GM23248 (cell line): Measurements from ENCODE around the gene HTR4. TPM values are rescaled to one million over a fixed set of nuclear protein-coding genes. Genes with fewer than 3 reads are reported as not detected.

Experiments
- DNase-seq: peaks from one replicate; pipeline ENCODE4 v3.0.0-alpha.2; 2015
- H2AFZ ChIP-seq: fragments of 200-600 bp; sonication (generic); 2 replicates; pipeline ENCODE4 v1.6.1; 2016; ENCODE audit warnings: antibody characterized with exemption
- H3F3A ChIP-seq: fragments of 200-600 bp; sonication (generic); 2 replicates; pipeline ENCODE4 v1.6.1; 2016; ENCODE audit warnings: mild to moderate bottlenecking, antibody characterized with exemption, mixed run types; ENCODE audit not compliant: insufficient read depth
- H3K27ac ChIP-seq: fragments of 200-600 bp; sonication (generic); 2 replicates; pipeline ENCODE4 v1.5.1; 2016; ENCODE audit warnings: mild to moderate bottlenecking
- H3K27me3 ChIP-seq: fragments of 200-600 bp; sonication (generic); replicated peaks from 2 replicates; pipeline ENCODE4 v1.6.1; 2016; ENCODE audit warnings: mild to moderate bottlenecking; ENCODE audit not compliant: insufficient read depth
- H3K36me3 ChIP-seq: fragments of 200-600 bp; sonication (generic); 2 replicates; pipeline ENCODE4 v1.6.1; 2016; ENCODE audit warnings: low read depth, mild to moderate bottlenecking
- H3K4me1 ChIP-seq: fragments of 200-600 bp; sonication (generic); 2 replicates; pipeline ENCODE4 v1.6.1; 2016; ENCODE audit warnings: mild to moderate bottlenecking; ENCODE audit not compliant: insufficient read depth
- H3K4me2 ChIP-seq: fragments of 200-600 bp; sonication (generic); one replicate; pipeline ENCODE4 v1.6.1; 2016; ENCODE audit warnings: mild to moderate bottlenecking; ENCODE audit not compliant: unreplicated experiment
- H3K4me3 ChIP-seq: fragments of 200-600 bp; sonication (generic); 2 replicates; pipeline ENCODE4 v1.5.1; 2016; ENCODE audit warnings: mild to moderate bottlenecking
- H3K79me2 ChIP-seq: fragments of 200-600 bp; sonication (generic); 2 replicates; pipeline ENCODE4 v1.6.1; 2016; ENCODE audit warnings: mild to moderate bottlenecking; ENCODE audit not compliant: insufficient read depth
- H3K9ac ChIP-seq: fragments of 200-600 bp; sonication (generic); 2 replicates; pipeline ENCODE4 v1.6.1; 2016; ENCODE audit warnings: mild to moderate bottlenecking
- H3K9me2 ChIP-seq: fragments of 200-600 bp; sonication (generic); 2 replicates; pipeline ENCODE4 v1.6.1; 2016; ENCODE audit warnings: mixed run types, mild to moderate bottlenecking, moderate library complexity; ENCODE audit not compliant: insufficient read depth
- H3K9me3 ChIP-seq: fragments of 200-600 bp; sonication (generic); one replicate; pipeline ENCODE4 v1.6.1; 2017; ENCODE audit warnings: low read depth
- H4K20me1 ChIP-seq: fragments of 200-600 bp; sonication (generic); 2 replicates; pipeline ENCODE4 v1.6.0; 2016; ENCODE audit not compliant: insufficient read depth
- EZH2 ChIP-seq: fragments of 200-600 bp; sonication (generic); IDR thresholded peaks from 2 replicates; pipeline ENCODE4 v1.6.1; 2018; ENCODE audit warnings: antibody characterized with exemption, mild to moderate bottlenecking; ENCODE audit not compliant: insufficient read depth, poor library complexity, severe bottlenecking
- EZH2phosphoT487 ChIP-seq: fragments of 200-600 bp; sonication (generic); IDR thresholded peaks from 2 replicates; pipeline ENCODE4 v1.6.1; 2018; ENCODE audit warnings: antibody characterized with exemption, moderate library complexity, mild to moderate bottlenecking, low read depth; ENCODE audit not compliant: insufficient read depth
- WGBS, 2 experiments: methylation state at CpG; one replicate each; pipeline ENCODE4 v1.1.6; 2015 to 2017; ENCODE audit warnings: low lambda C conversion rate in 2 of 2, low coverage in 1 of 2; ENCODE audit errors: missing lambda C conversion rate in 2 of 2; 5-methylcytosine and 5-hydroxymethylcytosine counted together
- in situ Hi-C: fragments of 300-500 bp; cut with MboI; formaldehyde crosslinking; loops from 2 replicates; pipeline ENCODE4 v1.15.0; 2020
- polyA plus RNA-seq: library from polyadenylated mRNA; unstranded; fragments of >200 nt; fragmentation: Nextera tagmentation; extraction: Ambion mirVana; gene quantifications from 2 replicates; pipeline ENCODE4 v1.2.1, GENCODE V29; 2016
- total RNA-seq: library from RNA; depleted of rRNA; stranded (reverse); fragments of >200 nt; shearing (Covaris generic); gene quantifications from 2 replicates; pipeline ENCODE4 v1.2.3, GENCODE V29; 2014

The HTR4 gene
- total and polyA plus RNA-seq, 2 experiments from 2014 or later: not detected

GRCh38 chr5:148507648-148508047, 146.7 kb downstream of the HTR4 start:
- Histone ChIP-seq H3K9ac (no peak overlapping the region), H2AFZ (no peak overlapping the region), H3K27ac (no peak overlapping the region), H3K9me2 (no peaks in the 10 kb centered on the region), H3K4me3 (no peak overlapping the region), H3K79me2 (no peaks in the 10 kb centered on the region), H3F3A (no peaks in the 10 kb centered on the region), H3K36me3 (no peaks in the 10 kb centered on the region), H4K20me1 (no peaks in the 10 kb centered on the region), H3K4me1 (no peaks in the 10 kb centered on the region), H3K27me3 (no peaks in the 10 kb centered on the region), H3K9me3 (no peaks in the 10 kb centered on the region), H3K4me2 (no peak overlapping the region)
- DNase-seq: no peak
- WGBS, 2 experiments: 36 to 40% methylated on average over 3 of the region's 3 CpGs
- TF ChIP-seq EZH2phosphoT487: no peak
- TF ChIP-seq EZH2: no peak
- in situ Hi-C loops: no loop called here

- no peak overlapping the region for H2AFZ ChIP-seq
- no peaks in the 10 kb centered on the region for H3K36me3 ChIP-seq
- 18 to 19% methylated on average over 1 of the region's 1 CpG for WGBS, 2 experiments
- no peak overlapping the region for H3K4me3 ChIP-seq
- no peaks in the 10 kb centered on the region for H4K20me1 ChIP-seq
- H3K79me2 ChIP-seq: no peaks in the 10 kb centered on the region
- no peaks in the 10 kb centered on the region for H3F3A ChIP-seq
- TF ChIP-seq EZH2 (no peak), EZH2phosphoT487 (no peak)
- H3K27me3 ChIP-seq: no peaks in the 10 kb centered on the region; the same call in 1 of the 2 replicates
- H3K4me2 ChIP-seq: no peak overlapping the region
- no peak overlapping the region for H3K9ac ChIP-seq
- no peaks in the 10 kb centered on the region for H3K9me3 ChIP-seq
- in situ Hi-C loops: no loop called here
- H3K4me1 ChIP-seq: no peaks in the 10 kb centered on the region
- no peak overlapping the region for H3K27ac ChIP-seq
- H3K9me2 ChIP-seq: no peaks in the 10 kb centered on the region
- DNase-seq: no peak
Measured at GRCh38 chr5:148499452-148499851, 154.9 kb downstream of the HTR4 start.

- Histone ChIP-seq H3K27ac (no peak overlapping the region), H3F3A (no peaks in the 10 kb centered on the region), H3K4me3 (no peak overlapping the region), H2AFZ (no peak overlapping the region), H3K9me2 (no peaks in the 10 kb centered on the region), H4K20me1 (no peaks in the 10 kb centered on the region), H3K27me3 (no peaks in the 10 kb centered on the region; the same call in 1 of the 2 replicates), H3K4me2 (no peak overlapping the region), H3K79me2 (no peaks in the 10 kb centered on the region), H3K4me1 (no peaks in the 10 kb centered on the region), H3K9me3 (no peaks in the 10 kb centered on the region), H3K36me3 (no peaks in the 10 kb centered on the region), H3K9ac (no peak overlapping the region)
- in situ Hi-C loops: no loop called here
- DNase-seq: no peak
- 24 to 29% methylated on average over 1 of the region's 1 CpG for WGBS, 2 experiments
- no peak for TF ChIP-seq EZH2
- TF ChIP-seq EZH2phosphoT487: no peak
Measured at GRCh38 chr5:148497757-148498156, 156.6 kb downstream of the HTR4 start.

- Histone ChIP-seq H3K79me2 (no peaks in the 10 kb centered on the region), H2AFZ (no peak overlapping the region), H3K27me3 (peaks cover 26% of the 10 kb centered on the region), H3K9ac (no peak overlapping the region), H3K9me3 (no peaks in the 10 kb centered on the region), H4K20me1 (no peaks in the 10 kb centered on the region), H3K27ac (no peak overlapping the region), H3K9me2 (no peaks in the 10 kb centered on the region), H3K4me3 (no peak overlapping the region), H3K4me1 (no peaks in the 10 kb centered on the region), H3K4me2 (no peak overlapping the region), H3F3A (no peaks in the 10 kb centered on the region), H3K36me3 (no peaks in the 10 kb centered on the region)
- TF ChIP-seq EZH2 (no peak), EZH2phosphoT487 (no peak)
- in situ Hi-C loops: no loop called here
- 3 to 14% methylated on average over 1 of the region's 1 CpG for WGBS, 2 experiments
- DNase-seq: no peak
Measured at GRCh38 chr5:148492351-148492750, 162.0 kb downstream of the HTR4 start.

- no peaks in the 10 kb centered on the region for H3K9me3 ChIP-seq
- no peak overlapping the region for H2AFZ ChIP-seq
- H3F3A ChIP-seq: no peaks in the 10 kb centered on the region
- no peaks in the 10 kb centered on the region for H3K79me2 ChIP-seq
- TF ChIP-seq EZH2phosphoT487: no peak
- TF ChIP-seq EZH2: no peak
- no peak for DNase-seq
- WGBS, 2 experiments: 30 to 41% methylated on average over 6 of the region's 6 CpGs
- H3K9me2 ChIP-seq: no peaks in the 10 kb centered on the region
- peaks cover 26% of the 10 kb centered on the region for H3K27me3 ChIP-seq
- in situ Hi-C loops: no loop called here
- H3K27ac ChIP-seq: no peak overlapping the region
- H4K20me1 ChIP-seq: no peaks in the 10 kb centered on the region
- H3K4me2 ChIP-seq: no peak overlapping the region
- no peak overlapping the region for H3K9ac ChIP-seq
- H3K4me3 ChIP-seq: no peak overlapping the region
- no peaks in the 10 kb centered on the region for H3K36me3 ChIP-seq
- H3K4me1 ChIP-seq: no peaks in the 10 kb centered on the region
Measured at GRCh38 chr5:148491793-148492184, 162.5 kb downstream of the HTR4 start.
